ENCODE measurements around the gene IKZF3. TPM values are rescaled to one million over a fixed set of nuclear protein-coding genes. Genes with fewer than 3 reads are reported as not detected.
A peak's percentile ranks its signal among the peaks of the same experiment; 100 is the strongest.

Gene IKZF3
- total and polyA plus RNA-seq, 7 experiments from 2014 or later: 9.7 to 77.8 (median 55.5) TPM

DNA sequence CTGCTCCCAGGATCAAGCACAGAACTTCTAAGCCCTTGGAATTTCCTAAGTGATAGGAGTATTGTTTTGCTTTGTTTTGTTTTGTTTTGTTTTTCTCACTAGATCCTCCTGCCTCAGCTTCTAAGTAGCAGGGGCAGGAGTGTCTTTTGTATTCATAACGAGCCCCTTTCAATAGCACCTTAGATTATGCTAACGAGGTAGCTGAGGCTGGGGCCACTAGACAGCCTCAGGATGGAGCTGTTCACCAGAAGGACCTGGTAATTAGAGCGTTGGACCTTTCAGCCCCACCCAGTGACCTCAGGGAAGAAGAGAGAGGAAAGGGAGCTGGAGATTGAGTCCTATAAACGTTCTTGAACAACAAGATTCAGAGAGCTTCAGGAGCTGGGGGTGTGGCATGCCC, 43.6 kb downstream of the IKZF3 start:
- Mint-ChIP-seq H3K27ac (peak overlapping the region; percentile 15 to 97 (median 93)), H3K4me3 (peak overlapping the region in 9 of 10 donors; percentile 24 to 78 (median 62)), H3K9me3 (peaks cover 7 to 41% (median 23%) of the 10 kb centered on the region in 11 donors), H3K27me3 (no peaks in the 10 kb centered on the region), H3K4me1 (peaks cover 26 to 66% (median 57%) of the 10 kb centered on the region in 7 donors), H3K36me3 (peaks cover 21 to 56% (median 48%) of the 10 kb centered on the region in 5 donors)
- H3K36me3 ChIP-seq (ENCODE audit: control insufficient read depth in 2 of 3, insufficient read depth in 3 of 3, low read length in 3 of 3): peaks cover 8 to 38% (median 14%) of the 10 kb centered on the region in 3 experiments
- ATAC-seq (no peak), DNase-seq (no peak)
- H3K4me1 ChIP-seq (ENCODE audit: control insufficient read depth in 2 of 2, insufficient read depth in 2 of 2, low read length in 2 of 2): peaks cover 47 to 55% of the 10 kb centered on the region in 2 donors
- POLR2A ChIA-PET: interaction anchor here (0.6 to 3.8 kb wide), 14 partner anchors 8 to 717 kb away, joined by 3 to 36 read pairs (median 5); partner anchors contain the start of gene IKZF3
- CTCF ChIA-PET: interaction anchor here (0.6 to 2.3 kb wide), 6 partner anchors 9 to 65 kb away, joined by 3 to 10 read pairs (median 4); partner anchors contain the start of gene IKZF3
- peak overlapping the region; percentile 61 for H3K27ac ChIP-seq (ENCODE audit: low read depth, low read length)
- peaks cover 5 to 21% (median 14%) of the 10 kb centered on the region in 3 experiments for H3K9me3 ChIP-seq (ENCODE audit: control insufficient read depth in 2 of 3, low read length in 3 of 3)
- H3K4me3 ChIP-seq (ENCODE audit: low read length): peak overlapping the region; percentile 10
- H3K27me3 ChIP-seq (ENCODE audit: control insufficient read depth in 2 of 2, insufficient read depth in 2 of 2, low read length in 2 of 2): no peaks in the 10 kb centered on the region
- intact Hi-C loops (cut with micrococcal nuclease): loop anchor here in 1 of 2 donors (2.0 kb wide), 1 partner anchor 22 kb away; no protein-coding TSS in a partner anchor

DNA sequence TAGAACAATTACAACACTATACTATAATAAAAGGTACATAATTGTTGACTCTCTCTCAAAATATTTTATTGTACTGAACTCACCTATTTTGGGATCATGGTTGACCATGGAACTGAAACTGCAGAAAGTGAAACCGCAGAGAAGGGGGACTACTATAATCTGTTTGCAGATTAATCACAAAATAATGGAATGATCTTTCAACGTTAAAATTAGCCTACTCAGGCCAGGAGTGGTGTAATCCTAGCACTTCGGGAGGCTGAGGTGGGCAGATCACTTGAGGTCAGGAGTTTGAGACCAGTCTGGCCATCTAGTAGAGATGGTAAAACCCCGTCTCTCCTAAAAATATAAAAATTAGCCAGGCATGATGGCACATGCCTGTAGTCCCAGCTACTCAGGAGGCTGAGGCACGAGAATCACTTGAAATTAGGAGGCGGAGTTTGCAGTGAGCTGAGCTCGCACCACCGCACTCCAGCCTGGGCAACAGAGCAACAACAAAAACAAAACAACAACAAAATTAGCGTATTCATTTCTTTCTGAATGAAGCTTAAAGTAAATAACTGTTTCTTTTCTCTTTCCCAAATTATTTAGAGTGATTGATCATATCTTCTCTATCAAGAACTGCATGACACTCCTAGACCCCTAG, 45.6 kb downstream of the IKZF3 start:
- intact Hi-C loops (cut with micrococcal nuclease): loop anchor here (2.0 kb wide), 3 partner anchors 18 to 64 kb away; no protein-coding TSS in a partner anchor
- peaks cover 0 to 4% (median 3%) of the 10 kb centered on the region in 3 experiments for H3K9me3 ChIP-seq (ENCODE audit: control insufficient read depth in 2 of 3, low read length in 3 of 3)
- peaks cover 0 to 18% (median 2%) of the 10 kb centered on the region in 3 experiments for H3K36me3 ChIP-seq (ENCODE audit: control insufficient read depth in 2 of 3, insufficient read depth in 3 of 3, low read length in 3 of 3)
- ChIA-PET POLR2A (interaction anchor here (0.8 to 3.8 kb wide), 18 partner anchors 10 to 68 kb away, joined by 3 to 36 read pairs (median 6); partner anchors contain the start of gene IKZF3), CTCF (interaction anchor here (1.1 to 1.7 kb wide), 5 partner anchors 26 to 46 kb away, joined by 3 to 5 read pairs (median 4); no protein-coding TSS in a partner anchor)
- peaks cover 34 to 86% (median 77%) of the 10 kb centered on the region in 7 donors for H3K4me1 Mint-ChIP-seq
- H3K9me3 Mint-ChIP-seq: peaks cover 6 to 21% (median 9%) of the 10 kb centered on the region in 11 donors
- peaks cover 65% of the 10 kb centered on the region in 2 donors for H3K4me1 ChIP-seq (ENCODE audit: control insufficient read depth in 2 of 2, insufficient read depth in 2 of 2, low read length in 2 of 2)
- H3K27ac ChIP-seq (ENCODE audit: low read depth, low read length): peak overlapping the region; percentile 61
- ATAC-seq (no peak), DNase-seq (no peak)
- peak overlapping the region; percentile 72 to 97 (median 94) for H3K27ac Mint-ChIP-seq
- H3K27me3 ChIP-seq (ENCODE audit: control insufficient read depth in 2 of 2, insufficient read depth in 2 of 2, low read length in 2 of 2): no peaks in the 10 kb centered on the region
- no peaks in the 10 kb centered on the region for H3K27me3 Mint-ChIP-seq
- peaks cover 7 to 44% (median 40%) of the 10 kb centered on the region in 5 donors for H3K36me3 Mint-ChIP-seq
- H3K4me3 ChIP-seq (ENCODE audit: low read length): no peak overlapping the region
- peak overlapping the region in 9 of 10 donors; percentile 30 to 78 (median 55) for H3K4me3 Mint-ChIP-seq

DNA sequence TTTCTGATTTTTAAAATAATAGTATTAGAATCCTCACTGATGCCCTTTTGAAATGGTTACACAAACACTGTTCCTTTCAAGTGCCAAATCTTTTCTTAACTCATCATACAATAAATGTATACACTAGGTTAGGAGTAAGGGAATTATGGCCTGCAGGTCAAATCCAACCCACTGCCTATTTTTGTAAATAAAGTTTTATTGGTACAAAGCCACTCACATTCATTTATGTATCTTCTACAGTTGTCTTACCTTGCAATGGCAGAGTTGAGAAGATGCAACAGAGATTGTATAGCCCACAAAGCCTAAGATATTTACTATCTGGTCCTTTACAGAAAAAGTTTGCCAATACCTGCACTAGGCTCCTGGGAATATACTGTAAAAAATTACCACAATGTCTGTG, 47.8 kb downstream of the IKZF3 start:
- Histone ChIP-seq H3K27me3 (ENCODE audit: control insufficient read depth in 2 of 2, insufficient read depth in 2 of 2, low read length in 2 of 2) (no peaks in the 10 kb centered on the region), H3K4me3 (ENCODE audit: low read length) (no peak overlapping the region), H3K4me1 (ENCODE audit: control insufficient read depth in 2 of 2, insufficient read depth in 2 of 2, low read length in 2 of 2) (peaks cover 66 to 75% of the 10 kb centered on the region in 2 donors), H3K36me3 (ENCODE audit: control insufficient read depth in 2 of 3, insufficient read depth in 3 of 3, low read length in 3 of 3) (peaks cover 0 to 1% (median 0%) of the 10 kb centered on the region in 3 experiments), H3K9me3 (ENCODE audit: control insufficient read depth in 2 of 3, low read length in 3 of 3) (no peaks in the 10 kb centered on the region), H3K27ac (ENCODE audit: low read depth, low read length) (no peak overlapping the region)
- H3K36me3 Mint-ChIP-seq: peaks cover 0 to 34% (median 24%) of the 10 kb centered on the region in 5 donors
- intact Hi-C loops (cut with micrococcal nuclease): no loop called here
- no peaks in the 10 kb centered on the region for H3K27me3 Mint-ChIP-seq
- ChIA-PET POLR2A (interaction anchor here (0.5 to 2.2 kb wide), 7 partner anchors 9 to 1013 kb away, joined by 3 to 9 read pairs (median 4); no protein-coding TSS in a partner anchor), CTCF (interaction anchor here (0.7 to 1.7 kb wide), 2 partner anchors 18 to 196 kb away, joined by 3 read pairs; no protein-coding TSS in a partner anchor)
- peaks cover 0 to 2% (median 0%) of the 10 kb centered on the region in 11 donors for H3K9me3 Mint-ChIP-seq
- DNase-seq (no peak), ATAC-seq (no peak)
- no peak overlapping the region for H3K4me3 Mint-ChIP-seq
- H3K4me1 Mint-ChIP-seq: peaks cover 38 to 98% (median 85%) of the 10 kb centered on the region in 7 donors
- peak overlapping the region in 4 of 9 donors; percentile 83 to 95 (median 91) for H3K27ac Mint-ChIP-seq

DNA sequence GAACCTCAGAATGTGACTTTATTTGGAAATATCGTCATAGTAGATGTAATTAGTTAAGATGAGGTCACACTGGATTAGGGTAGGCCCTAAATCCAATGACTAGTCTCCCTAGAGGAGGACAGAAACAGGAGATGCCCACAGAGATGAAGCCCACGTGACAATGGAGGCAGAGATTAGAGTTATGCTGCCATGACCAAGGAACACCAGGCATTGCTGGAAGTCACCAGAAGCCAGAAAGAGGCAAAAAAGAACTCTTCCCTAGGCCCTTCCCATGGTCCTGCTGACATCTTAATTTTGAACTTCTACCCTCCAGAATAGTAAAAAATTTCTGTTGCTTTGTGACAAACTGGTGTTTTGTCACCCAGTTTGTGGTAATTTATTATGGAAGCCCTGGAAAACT, 49.6 kb downstream of the IKZF3 start:
- Mint-ChIP-seq H3K36me3 (peaks cover 0 to 29% (median 22%) of the 10 kb centered on the region in 5 donors), H3K9me3 (no peaks in the 10 kb centered on the region), H3K27ac (peak overlapping the region; percentile 83 to 97 (median 91)), H3K4me1 (peaks cover 32 to 94% (median 78%) of the 10 kb centered on the region in 7 donors), H3K4me3 (peak overlapping the region in 9 of 10 donors; percentile 68 to 87 (median 80)), H3K27me3 (no peaks in the 10 kb centered on the region)
- DNase-seq: no peak
- ChIA-PET POLR2A (interaction anchor here (0.7 to 3.7 kb wide), 9 partner anchors 18 to 61 kb away, joined by 3 to 41 read pairs (median 9); partner anchors contain the start of gene IKZF3), CTCF (interaction anchor here (2.1 to 2.4 kb wide), 2 partner anchors 21 to 50 kb away, joined by 10 to 19 read pairs; partner anchors contain the start of gene IKZF3)
- H3K36me3 ChIP-seq (ENCODE audit: control insufficient read depth in 2 of 3, insufficient read depth in 3 of 3, low read length in 3 of 3): no peaks in the 10 kb centered on the region
- peak overlapping the region; percentile 75 for H3K27ac ChIP-seq (ENCODE audit: low read depth, low read length)
- peaks cover 49 to 64% of the 10 kb centered on the region in 2 donors for H3K4me1 ChIP-seq (ENCODE audit: control insufficient read depth in 2 of 2, insufficient read depth in 2 of 2, low read length in 2 of 2)
- no peaks in the 10 kb centered on the region for H3K9me3 ChIP-seq (ENCODE audit: control insufficient read depth in 2 of 3, low read length in 3 of 3)
- no peak for ATAC-seq
- no peaks in the 10 kb centered on the region for H3K27me3 ChIP-seq (ENCODE audit: control insufficient read depth in 2 of 2, insufficient read depth in 2 of 2, low read length in 2 of 2)
- intact Hi-C loops (cut with micrococcal nuclease): loop anchor here in 1 of 2 donors (1.0 to 5.0 kb wide), 3 partner anchors 9 to 33 kb away; no protein-coding TSS in a partner anchor
- H3K4me3 ChIP-seq (ENCODE audit: low read length): no peak overlapping the region

DNA sequence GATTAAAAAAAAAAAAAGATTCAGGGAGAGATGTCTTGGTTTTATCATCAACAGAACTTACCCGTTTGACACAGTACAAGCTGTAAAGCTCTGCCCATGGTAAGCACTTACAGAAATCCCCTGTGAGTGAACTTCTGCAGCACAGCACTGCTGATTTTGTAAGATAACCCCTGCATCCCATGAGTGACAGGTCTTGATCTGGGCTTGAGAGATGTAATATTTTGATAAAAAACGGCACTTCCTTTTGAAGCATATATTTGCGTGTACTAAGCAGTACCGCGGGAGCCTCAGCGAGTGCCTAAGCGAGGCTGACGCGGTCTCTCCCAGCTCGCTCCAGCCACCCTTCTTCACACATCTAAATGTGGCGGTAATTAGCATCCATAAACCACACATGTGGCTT, 50.5 kb downstream of the IKZF3 start:
- Mint-ChIP-seq H3K36me3 (peaks cover 0 to 36% (median 31%) of the 10 kb centered on the region in 5 donors), H3K9me3 (no peaks in the 10 kb centered on the region), H3K27ac (peak overlapping the region; percentile 83 to 97 (median 91)), H3K4me1 (peaks cover 32 to 94% (median 78%) of the 10 kb centered on the region in 7 donors), H3K4me3 (peak overlapping the region; percentile 68 to 87 (median 78)), H3K27me3 (no peaks in the 10 kb centered on the region)
- ATAC-seq (peak; percentile 97), DNase-seq (peak in 7 of 9 donors; percentile 62 to 89 (median 71))
- Histone ChIP-seq H3K27ac (ENCODE audit: low read depth, low read length) (peak overlapping the region; percentile 75), H3K27me3 (ENCODE audit: control insufficient read depth in 2 of 2, insufficient read depth in 2 of 2, low read length in 2 of 2) (no peaks in the 10 kb centered on the region), H3K36me3 (ENCODE audit: control insufficient read depth in 2 of 3, insufficient read depth in 3 of 3, low read length in 3 of 3) (no peaks in the 10 kb centered on the region), H3K4me1 (ENCODE audit: control insufficient read depth in 2 of 2, insufficient read depth in 2 of 2, low read length in 2 of 2) (peaks cover 43 to 59% of the 10 kb centered on the region in 2 donors), H3K9me3 (ENCODE audit: control insufficient read depth in 2 of 3, low read length in 3 of 3) (no peaks in the 10 kb centered on the region), H3K4me3 (ENCODE audit: low read length) (peak overlapping the region; percentile 17)
- ChIA-PET POLR2A (interaction anchor here (0.6 to 3.7 kb wide), 21 partner anchors 10 to 167 kb away, joined by 3 to 41 read pairs (median 6); partner anchors contain the start of genes IKZF3, MIEN1 and PSMD3), CTCF (interaction anchor here (1.7 to 2.4 kb wide), 3 partner anchors 12 to 51 kb away, joined by 6 to 19 read pairs (median 10); partner anchors contain the start of gene IKZF3)
- intact Hi-C loops (cut with micrococcal nuclease): loop anchor here (1.0 to 5.0 kb wide), 11 partner anchors 8 to 113 kb away; partner anchors contain the start of genes IKZF3 (in 1 of the 2), LRRC3C (in 1 of the 2) and ORMDL3 (in 1 of the 2)

DNA sequence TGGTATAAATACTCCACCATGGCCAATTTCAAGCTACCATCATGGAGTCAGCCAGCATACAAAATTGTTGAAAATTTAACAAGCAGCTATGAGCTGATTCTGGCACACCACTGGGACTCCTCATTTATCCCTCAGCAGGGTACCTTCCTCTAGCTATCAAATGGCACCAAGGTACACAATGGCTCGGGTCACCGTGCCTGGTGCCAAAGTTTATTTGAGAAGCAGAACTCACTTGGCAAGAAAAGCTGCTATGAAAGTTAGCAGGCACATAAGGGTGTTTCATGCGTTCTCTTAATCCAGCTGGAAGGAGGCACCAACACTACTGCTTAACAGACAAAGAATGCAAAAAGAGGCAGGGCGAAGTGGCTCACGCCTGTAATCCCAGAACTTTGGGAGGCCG, 51.6 kb downstream of the IKZF3 start:
- peak overlapping the region; percentile 20 to 75 (median 66) for H3K4me3 Mint-ChIP-seq
- peaks cover 31 to 94% (median 78%) of the 10 kb centered on the region in 7 donors for H3K4me1 Mint-ChIP-seq
- peaks cover 0 to 39% (median 28%) of the 10 kb centered on the region in 5 donors for H3K36me3 Mint-ChIP-seq
- DNase-seq (no peak), ATAC-seq (no peak)
- peak overlapping the region; percentile 78 to 95 (median 91) for H3K27ac Mint-ChIP-seq
- CTCF ChIA-PET: interaction anchor here (0.9 to 2.4 kb wide), 6 partner anchors 8 to 58 kb away, joined by 3 to 19 read pairs (median 6); partner anchors contain the start of gene IKZF3
- intact Hi-C loops (cut with micrococcal nuclease): loop anchor here (2.0 to 5.0 kb wide), 4 partner anchors 35 to 114 kb away; partner anchors contain the start of genes LRRC3C (in 1 of the 2) and ORMDL3 (in 1 of the 2)
- Histone ChIP-seq H3K36me3 (ENCODE audit: control insufficient read depth in 2 of 3, insufficient read depth in 3 of 3, low read length in 3 of 3) (no peaks in the 10 kb centered on the region), H3K9me3 (ENCODE audit: control insufficient read depth in 2 of 3, low read length in 3 of 3) (no peaks in the 10 kb centered on the region), H3K27me3 (ENCODE audit: control insufficient read depth in 2 of 2, insufficient read depth in 2 of 2, low read length in 2 of 2) (no peaks in the 10 kb centered on the region), H3K27ac (ENCODE audit: low read depth, low read length) (peak overlapping the region; percentile 40), H3K4me3 (ENCODE audit: low read length) (no peak overlapping the region), H3K4me1 (ENCODE audit: control insufficient read depth in 2 of 2, insufficient read depth in 2 of 2, low read length in 2 of 2) (peaks cover 31 to 52% of the 10 kb centered on the region in 2 donors)
- POLR2A ChIA-PET: interaction anchor here (0.7 to 3.7 kb wide), 14 partner anchors 9 to 189 kb away, joined by 3 to 41 read pairs (median 6); partner anchors contain the start of genes IKZF3 and PSMD3
- H3K27me3 Mint-ChIP-seq: no peaks in the 10 kb centered on the region
- no peaks in the 10 kb centered on the region for H3K9me3 Mint-ChIP-seq

All from naive thymus-derived CD4-positive, alpha-beta T cell (primary cell).